Measurements from ENCODE around the gene MIER1.

The MIER1 gene

DNA sequence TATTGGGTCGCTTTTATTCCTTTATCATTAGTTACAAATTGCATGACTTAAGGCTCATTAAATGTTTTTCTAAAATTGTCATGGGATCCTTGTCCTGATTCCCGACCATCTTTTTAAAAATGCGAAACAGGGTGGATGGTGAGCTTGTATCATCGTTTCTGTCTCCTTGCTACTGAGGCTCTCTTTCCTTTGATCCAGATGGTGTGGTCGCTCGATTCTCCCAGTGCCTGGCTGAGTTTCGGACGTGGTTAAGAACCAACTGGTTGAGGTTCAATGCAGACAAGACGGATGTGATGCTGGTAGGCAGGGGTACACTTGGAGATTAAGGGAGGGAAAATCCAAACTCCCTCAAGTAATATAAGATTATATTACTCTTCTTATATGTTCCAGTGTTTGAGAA, 1.2 kb downstream of the MIER1 start:
- H3K4me1 ChIP-seq (ENCODE audit: control insufficient read depth, insufficient read depth, low read depth, low read length), result peaks cover 5% of the 10 kb centered on the region
- no peak overlapping the region for H2BK15ac ChIP-seq (ENCODE audit: low read depth, poor library complexity, severe bottlenecking)
- H3K4ac ChIP-seq (ENCODE audit: low read depth in 1 of 2, low read length in 2 of 2), result no peak overlapping the region
- peak overlapping the region; percentile 99 for H3K9ac ChIP-seq (ENCODE audit: low read length)
- H3K27ac ChIP-seq (ENCODE audit: low read length, poor library complexity, severe bottlenecking), result peak overlapping the region; percentile 56
- H3K9me3 ChIP-seq (ENCODE audit: control insufficient read depth, low read length), result no peaks in the 10 kb centered on the region
- H4K91ac ChIP-seq (ENCODE audit: low read length), result no peak overlapping the region
- peak overlapping the region; percentile 39 to 92 for H3K4me3 ChIP-seq (ENCODE audit: insufficient read depth in 1 of 2, low read depth in 1 of 2, low read length in 2 of 2)
- H2AFZ ChIP-seq (ENCODE audit: low read depth, low read length), result no peak overlapping the region
- H3K79me1 ChIP-seq (replicated peaks; ENCODE audit: low read length, poor library complexity, severe bottlenecking), result peaks cover 17% of the 10 kb centered on the region
- H3K27me3 ChIP-seq (ENCODE audit: control insufficient read depth in 1 of 2, insufficient read depth in 1 of 2, low read length in 2 of 2), result no peaks in the 10 kb centered on the region
- H3K23ac ChIP-seq (ENCODE audit: low read length in 2 of 2), result no peak overlapping the region
- H2BK12ac ChIP-seq (ENCODE audit: low read length in 2 of 2), result no peak overlapping the region
- no peak overlapping the region for H3K14ac ChIP-seq (ENCODE audit: low read length in 2 of 2)
- 11% methylated on average over 3 of the region's 9 CpGs for WGBS
- H4K8ac ChIP-seq (ENCODE audit: low read length), result no peak overlapping the region
- no peak overlapping the region for H2BK120ac ChIP-seq (ENCODE audit: low read depth, low read length)
- H2BK5ac ChIP-seq (ENCODE audit: low read depth, low read length, poor library complexity, severe bottlenecking), result no peak overlapping the region
- H3K18ac ChIP-seq (ENCODE audit: low read depth in 1 of 2, low read length in 2 of 2), result no peak overlapping the region
- peak overlapping the region; percentile 18 for H3K4me2 ChIP-seq (ENCODE audit: low read length, poor library complexity, severe bottlenecking)
- no peak overlapping the region for H2AK5ac ChIP-seq (ENCODE audit: low read length, severe bottlenecking)
- peak; percentile 43 for DNase-seq
- peaks cover 0 to 4% of the 10 kb centered on the region in 2 experiments for H3K36me3 ChIP-seq (ENCODE audit: control insufficient read depth in 1 of 2, insufficient read depth in 2 of 2, low read depth in 1 of 2, low read length in 2 of 2)

DNA sequence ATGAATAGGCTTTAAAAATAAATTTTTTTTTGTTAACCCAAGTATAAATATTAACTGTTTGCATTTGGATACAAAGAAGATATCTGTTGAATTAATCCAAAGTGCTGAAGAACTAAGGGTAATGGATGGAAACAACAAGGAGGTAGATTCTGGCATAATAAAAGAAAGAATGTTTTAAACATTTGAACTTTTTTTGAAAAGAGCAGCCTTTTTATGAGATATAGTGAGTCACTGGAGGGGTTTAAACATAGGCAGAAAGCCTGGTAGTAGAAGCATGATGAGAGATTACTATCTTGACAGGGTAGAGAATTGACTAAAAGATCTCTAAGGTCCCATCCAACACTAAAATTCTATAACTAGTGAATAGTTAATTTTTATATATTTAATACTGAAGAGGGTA, 2.7 kb downstream of the MIER1 start:
- Histone ChIP-seq H3K36me3 (ENCODE audit: control insufficient read depth in 1 of 2, insufficient read depth in 2 of 2, low read depth in 1 of 2, low read length in 2 of 2) (peaks cover 0 to 4% of the 10 kb centered on the region in 2 experiments), H2BK120ac (ENCODE audit: low read depth, low read length) (no peak overlapping the region), H3K4ac (ENCODE audit: low read depth in 1 of 2, low read length in 2 of 2) (no peak overlapping the region), H3K9ac (ENCODE audit: low read length) (peak overlapping the region; percentile 99), H3K4me3 (ENCODE audit: insufficient read depth in 1 of 2, low read depth in 1 of 2, low read length in 2 of 2) (no peak overlapping the region), H4K91ac (ENCODE audit: low read length) (no peak overlapping the region), H3K4me2 (ENCODE audit: low read length, poor library complexity, severe bottlenecking) (no peak overlapping the region), H2BK12ac (ENCODE audit: low read length in 2 of 2) (no peak overlapping the region), H3K27ac (ENCODE audit: low read length, poor library complexity, severe bottlenecking) (no peak overlapping the region), H2BK15ac (ENCODE audit: low read depth, poor library complexity, severe bottlenecking) (no peak overlapping the region), H3K14ac (ENCODE audit: low read length in 2 of 2) (no peak overlapping the region), H3K9me3 (ENCODE audit: control insufficient read depth, low read length) (no peaks in the 10 kb centered on the region), H4K8ac (ENCODE audit: low read length) (no peak overlapping the region), H3K23ac (ENCODE audit: low read length in 2 of 2) (no peak overlapping the region), H2BK5ac (ENCODE audit: low read depth, low read length, poor library complexity, severe bottlenecking) (no peak overlapping the region), H3K18ac (ENCODE audit: low read depth in 1 of 2, low read length in 2 of 2) (no peak overlapping the region), H2AFZ (ENCODE audit: low read depth, low read length) (no peak overlapping the region), H3K4me1 (ENCODE audit: control insufficient read depth, insufficient read depth, low read depth, low read length) (peaks cover 5% of the 10 kb centered on the region), H3K79me1 (replicated peaks; ENCODE audit: low read length, poor library complexity, severe bottlenecking) (peaks cover 10% of the 10 kb centered on the region), H3K27me3 (ENCODE audit: control insufficient read depth in 1 of 2, insufficient read depth in 1 of 2, low read length in 2 of 2) (no peaks in the 10 kb centered on the region), H2AK5ac (ENCODE audit: low read length, severe bottlenecking) (no peak overlapping the region)
- DNase-seq, result no peak

DNA sequence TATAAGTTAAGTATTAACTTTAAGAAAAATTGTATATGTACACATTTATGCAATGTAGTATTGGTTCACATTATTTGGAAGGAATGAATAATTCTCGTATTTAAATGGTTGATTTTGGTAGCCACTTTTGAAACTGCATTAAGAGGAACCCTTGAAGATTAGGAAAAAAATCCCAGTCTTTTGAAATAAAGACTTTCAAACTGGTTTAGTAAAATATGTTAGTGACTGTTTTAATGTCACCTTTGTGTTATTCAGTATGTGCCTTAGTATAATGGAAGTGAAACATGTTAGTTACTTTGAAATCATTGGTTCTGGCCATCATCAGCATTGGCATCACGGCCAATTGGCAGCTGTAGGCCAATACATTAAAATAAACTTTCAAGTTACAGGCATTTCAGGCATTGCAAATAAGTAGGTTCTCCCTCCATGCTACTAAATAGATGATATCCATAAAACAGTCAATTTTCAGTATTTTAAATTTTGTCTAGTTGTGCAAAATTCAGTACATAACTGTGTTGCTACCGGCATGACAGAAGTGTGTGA, 4.4 kb downstream of the MIER1 start:
- Histone ChIP-seq H3K27ac (ENCODE audit: low read length, poor library complexity, severe bottlenecking) (peak overlapping the region; percentile 64), H4K8ac (ENCODE audit: low read length) (no peak overlapping the region), H3K4me3 (ENCODE audit: insufficient read depth in 1 of 2, low read depth in 1 of 2, low read length in 2 of 2) (peak overlapping the region in 1 of 2 experiments; percentile 89), H2BK120ac (ENCODE audit: low read depth, low read length) (no peak overlapping the region), H2BK15ac (ENCODE audit: low read depth, poor library complexity, severe bottlenecking) (no peak overlapping the region), H2AK5ac (ENCODE audit: low read length, severe bottlenecking) (no peak overlapping the region), H3K9me3 (ENCODE audit: control insufficient read depth, low read length) (no peaks in the 10 kb centered on the region), H3K18ac (ENCODE audit: low read depth in 1 of 2, low read length in 2 of 2) (no peak overlapping the region), H3K4me2 (ENCODE audit: low read length, poor library complexity, severe bottlenecking) (no peak overlapping the region), H3K36me3 (ENCODE audit: control insufficient read depth in 1 of 2, insufficient read depth in 2 of 2, low read depth in 1 of 2, low read length in 2 of 2) (peaks cover 0 to 4% of the 10 kb centered on the region in 2 experiments), H3K79me1 (replicated peaks; ENCODE audit: low read length, poor library complexity, severe bottlenecking) (peaks cover 3% of the 10 kb centered on the region), H2BK5ac (ENCODE audit: low read depth, low read length, poor library complexity, severe bottlenecking) (no peak overlapping the region), H3K27me3 (ENCODE audit: control insufficient read depth in 1 of 2, insufficient read depth in 1 of 2, low read length in 2 of 2) (no peaks in the 10 kb centered on the region), H2AFZ (ENCODE audit: low read depth, low read length) (no peak overlapping the region), H3K4me1 (ENCODE audit: control insufficient read depth, insufficient read depth, low read depth, low read length) (peaks cover under 1% of the 10 kb centered on the region), H3K23ac (ENCODE audit: low read length in 2 of 2) (no peak overlapping the region), H3K9ac (ENCODE audit: low read length) (peak overlapping the region; percentile 99), H3K14ac (ENCODE audit: low read length in 2 of 2) (no peak overlapping the region), H2BK12ac (ENCODE audit: low read length in 2 of 2) (no peak overlapping the region), H4K91ac (ENCODE audit: low read length) (no peak overlapping the region), H3K4ac (ENCODE audit: low read depth in 1 of 2, low read length in 2 of 2) (no peak overlapping the region)
- WGBS, result 95% methylated on average over 3 of the region's 3 CpGs
- no peak for DNase-seq

DNA sequence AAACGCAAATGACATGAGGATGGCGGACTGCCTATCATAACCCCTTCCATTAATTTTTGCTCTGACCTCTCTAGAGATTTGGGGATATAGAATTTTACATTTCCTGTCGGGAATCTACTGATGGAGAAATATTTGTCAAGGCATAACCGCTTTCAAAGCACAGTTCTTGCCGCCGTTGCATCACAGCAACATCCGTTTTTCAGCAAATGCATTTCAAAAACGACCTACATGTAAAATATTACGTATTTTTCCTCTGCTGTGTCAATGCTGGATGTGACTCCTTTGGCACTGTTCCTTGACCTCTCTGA, 4.9 kb downstream of the MIER1 start:
- peak overlapping the region; percentile 99 for H3K9ac ChIP-seq (ENCODE audit: low read length)
- no peak for DNase-seq
- H4K8ac ChIP-seq (ENCODE audit: low read length), result no peak overlapping the region
- H4K91ac ChIP-seq (ENCODE audit: low read length), result no peak overlapping the region
- H3K27ac ChIP-seq (ENCODE audit: low read length, poor library complexity, severe bottlenecking), result peak overlapping the region; percentile 64
- no peak overlapping the region for H3K4ac ChIP-seq (ENCODE audit: low read depth in 1 of 2, low read length in 2 of 2)
- no peaks in the 10 kb centered on the region for H3K27me3 ChIP-seq (ENCODE audit: control insufficient read depth in 1 of 2, insufficient read depth in 1 of 2, low read length in 2 of 2)
- H3K23ac ChIP-seq (ENCODE audit: low read length in 2 of 2), result no peak overlapping the region
- peak overlapping the region in 1 of 2 experiments; percentile 55 for H3K18ac ChIP-seq (ENCODE audit: low read depth in 1 of 2, low read length in 2 of 2)
- no peaks in the 10 kb centered on the region for H3K79me1 ChIP-seq (replicated peaks; ENCODE audit: low read length, poor library complexity, severe bottlenecking)
- no peak overlapping the region for H2AFZ ChIP-seq (ENCODE audit: low read depth, low read length)
- no peaks in the 10 kb centered on the region for H3K4me1 ChIP-seq (ENCODE audit: control insufficient read depth, insufficient read depth, low read depth, low read length)
- no peak overlapping the region for H3K14ac ChIP-seq (ENCODE audit: low read length in 2 of 2)
- no peak overlapping the region for H2AK5ac ChIP-seq (ENCODE audit: low read length, severe bottlenecking)
- peak overlapping the region; percentile 57 for H3K4me2 ChIP-seq (ENCODE audit: low read length, poor library complexity, severe bottlenecking)
- no peaks in the 10 kb centered on the region for H3K9me3 ChIP-seq (ENCODE audit: control insufficient read depth, low read length)
- 25% methylated on average over 7 of the region's 9 CpGs for WGBS
- peak overlapping the region; percentile 86 to 89 for H3K4me3 ChIP-seq (ENCODE audit: insufficient read depth in 1 of 2, low read depth in 1 of 2, low read length in 2 of 2)
- no peak overlapping the region for H2BK5ac ChIP-seq (ENCODE audit: low read depth, low read length, poor library complexity, severe bottlenecking)
- no peak overlapping the region for H2BK12ac ChIP-seq (ENCODE audit: low read length in 2 of 2)
- peaks cover 0 to 4% of the 10 kb centered on the region in 2 experiments for H3K36me3 ChIP-seq (ENCODE audit: control insufficient read depth in 1 of 2, insufficient read depth in 2 of 2, low read depth in 1 of 2, low read length in 2 of 2)
- H2BK15ac ChIP-seq (ENCODE audit: low read depth, poor library complexity, severe bottlenecking), result no peak overlapping the region
- no peak overlapping the region for H2BK120ac ChIP-seq (ENCODE audit: low read depth, low read length)

Data from mesenchymal stem cell (in vitro differentiated cells and primary cell).